ENCODE measurements around the gene CDH8. TPM values are rescaled to one million over a fixed set of nuclear protein-coding genes. Genes with fewer than 3 reads are reported as not detected.

CDH8 gene
- total RNA-seq, 1 experiment from 2014 or later = 2.5 TPM

DNA sequence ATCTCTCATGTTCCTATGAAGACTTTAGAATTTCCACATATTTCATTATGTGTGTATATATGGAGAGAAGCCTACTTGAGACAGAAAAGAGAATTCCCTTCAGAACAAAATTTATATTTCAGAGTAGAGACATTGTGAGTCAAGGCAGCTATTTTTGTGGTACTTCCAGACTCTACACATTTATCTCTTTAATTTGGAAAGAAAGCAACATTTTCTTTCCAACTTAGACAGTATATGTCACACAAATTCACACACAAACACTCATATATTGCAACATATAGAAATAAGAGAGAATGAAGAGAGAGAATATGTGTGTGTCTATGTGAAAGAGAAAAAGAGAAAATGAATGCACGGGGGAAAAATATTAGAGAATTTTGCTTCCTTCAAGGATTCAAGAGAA lies 158.8 kb downstream of the CDH8 start:
- Histone ChIP-seq H2AFZ (ENCODE audit: low read depth, low read length, poor library complexity, severe bottlenecking) (no peak overlapping the region), H3K79me2 (ENCODE audit: insufficient read depth, low read length) (no peaks in the 10 kb centered on the region), H3K4me3 (replicated peaks in 1 of 2; ENCODE audit: low read depth in 1 of 2, low read length in 2 of 2) (no peak overlapping the region), H4K20me1 (ENCODE audit: insufficient read depth) (no peaks in the 10 kb centered on the region), H3K9ac (ENCODE audit: low read length) (no peak overlapping the region), H3K27me3 (ENCODE audit: insufficient read depth, low read length) (no peaks in the 10 kb centered on the region), H3K9me3 (ENCODE audit: control insufficient read depth in 1 of 2, insufficient read depth in 1 of 2, low read depth in 1 of 2, low read length in 2 of 2) (peaks cover 0 to 36% of the 10 kb centered on the region in 2 experiments; a peak in 2 of 4 replicates), H3K4me1 (ENCODE audit: control insufficient read depth in 1 of 2, insufficient read depth in 2 of 2, low read length in 2 of 2) (no peaks in the 10 kb centered on the region), H3K4me2 (ENCODE audit: low read length) (no peak overlapping the region), H3K9me2 (ENCODE audit: insufficient read depth) (no peaks in the 10 kb centered on the region), H3K36me3 (ENCODE audit: control insufficient read depth in 1 of 2, insufficient read depth in 2 of 2, low read length in 2 of 2) (no peaks in the 10 kb centered on the region), H3K27ac (ENCODE audit: low read depth, low read length) (no peak overlapping the region)
- no peak for ATAC-seq
- no peak for DNase-seq (ENCODE audit: low read depth, low spot score)
- TF ChIP-seq SIN3A (IDR thresholded peaks at IDR 0.05; ENCODE audit: low read depth) = no peak
- TF ChIP-seq, protein P1, sequence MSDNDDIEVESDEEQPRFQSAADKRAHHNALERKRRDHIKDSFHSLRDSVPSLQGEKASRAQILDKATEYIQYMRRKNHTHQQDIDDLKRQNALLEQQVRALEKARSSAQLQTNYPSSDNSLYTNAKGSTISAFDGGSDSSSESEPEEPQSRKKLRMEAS (IDR thresholded peaks at IDR 0.05) = no peak
- TF ChIP-seq, protein P2, sequence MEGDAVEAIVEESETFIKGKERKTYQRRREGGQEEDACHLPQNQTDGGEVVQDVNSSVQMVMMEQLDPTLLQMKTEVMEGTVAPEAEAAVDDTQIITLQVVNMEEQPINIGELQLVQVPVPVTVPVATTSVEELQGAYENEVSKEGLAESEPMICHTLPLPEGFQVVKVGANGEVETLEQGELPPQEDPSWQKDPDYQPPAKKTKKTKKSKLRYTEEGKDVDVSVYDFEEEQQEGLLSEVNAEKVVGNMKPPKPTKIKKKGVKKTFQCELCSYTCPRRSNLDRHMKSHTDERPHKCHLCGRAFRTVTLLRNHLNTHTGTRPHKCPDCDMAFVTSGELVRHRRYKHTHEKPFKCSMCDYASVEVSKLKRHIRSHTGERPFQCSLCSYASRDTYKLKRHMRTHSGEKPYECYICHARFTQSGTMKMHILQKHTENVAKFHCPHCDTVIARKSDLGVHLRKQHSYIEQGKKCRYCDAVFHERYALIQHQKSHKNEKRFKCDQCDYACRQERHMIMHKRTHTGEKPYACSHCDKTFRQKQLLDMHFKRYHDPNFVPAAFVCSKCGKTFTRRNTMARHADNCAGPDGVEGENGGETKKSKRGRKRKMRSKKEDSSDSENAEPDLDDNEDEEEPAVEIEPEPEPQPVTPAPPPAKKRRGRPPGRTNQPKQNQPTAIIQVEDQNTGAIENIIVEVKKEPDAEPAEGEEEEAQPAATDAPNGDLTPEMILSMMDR (IDR thresholded peaks at IDR 0.05 in 2 of 3, conservative IDR thresholded peaks at IDR 0.05 in 1 of 3; ENCODE audit: borderline replicate concordance in 1 of 3, insufficient read depth in 1 of 3, low read depth in 2 of 3, low read length in 2 of 3) = no peak
- no peak for TF ChIP-seq JUND (IDR thresholded peaks at IDR 0.05)
- TF ChIP-seq POLR2A (IDR thresholded peaks at IDR 0.05; ENCODE audit: borderline replicate concordance, extremely low read depth, insufficient read depth, insufficient read length) = no peak
- TF ChIP-seq FOSL1 (IDR thresholded peaks at IDR 0.05; ENCODE audit: low read depth) = no peak
- TF ChIP-seq POLR2AphosphoS5 (IDR thresholded peaks at IDR 0.05; ENCODE audit: low read depth, low read length) = no peak
- no peak for TF ChIP-seq TCF7L2 (IDR thresholded peaks at IDR 0.05; ENCODE audit: borderline replicate concordance, extremely low read depth, insufficient read depth, insufficient read length)
- TF ChIP-seq EZH2phosphoT487 (IDR thresholded peaks at IDR 0.05; ENCODE audit: borderline replicate concordance) = no peak
- TF ChIP-seq SP1 (IDR thresholded peaks at IDR 0.05; ENCODE audit: low read depth) = no peak
- no peak for TF ChIP-seq ZFX (IDR thresholded peaks at IDR 0.05)
- TF ChIP-seq EZH2 (IDR thresholded peaks at IDR 0.05) = no peak
- POLR2A ChIA-PET = no interaction called here
- CTCF ChIA-PET = no interaction called here
- RAD21 ChIA-PET (ENCODE audit: low non-redundant PET in 1 of 2, low total read pairs in 2 of 2, uncharacterized antibody in 2 of 2, unreplicated experiment in 2 of 2) = no interaction called here
- intact Hi-C loops (cut with micrococcal nuclease) = no loop called here
- BruUV-seq (replicated peaks) = no TSS peak
